ENCODE measurements around the gene KLRC4.
A peak's percentile ranks its signal among the peaks of the same experiment; 100 is the strongest.
"Not testable (repeated sequence)": the region's sequence is repeated elsewhere in the genome, so short reads cannot be mapped to it uniquely, and the experiment has no call there.

KLRC4 gene, protein sequence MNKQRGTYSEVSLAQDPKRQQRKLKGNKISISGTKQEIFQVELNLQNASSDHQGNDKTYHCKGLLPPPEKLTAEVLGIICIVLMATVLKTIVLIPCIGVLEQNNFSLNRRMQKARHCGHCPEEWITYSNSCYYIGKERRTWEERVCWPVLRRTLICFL

GRCh38 chr12:10409392-10409791 is at the start of gene KLRC4:
Gene KLRC4 (minus strand): TSS chr12:10409757. CDS start chr12:10409575, 182 bp downstream.
- DNase-seq (ENCODE audit: low spot score) = peak; percentile 97

DNA sequence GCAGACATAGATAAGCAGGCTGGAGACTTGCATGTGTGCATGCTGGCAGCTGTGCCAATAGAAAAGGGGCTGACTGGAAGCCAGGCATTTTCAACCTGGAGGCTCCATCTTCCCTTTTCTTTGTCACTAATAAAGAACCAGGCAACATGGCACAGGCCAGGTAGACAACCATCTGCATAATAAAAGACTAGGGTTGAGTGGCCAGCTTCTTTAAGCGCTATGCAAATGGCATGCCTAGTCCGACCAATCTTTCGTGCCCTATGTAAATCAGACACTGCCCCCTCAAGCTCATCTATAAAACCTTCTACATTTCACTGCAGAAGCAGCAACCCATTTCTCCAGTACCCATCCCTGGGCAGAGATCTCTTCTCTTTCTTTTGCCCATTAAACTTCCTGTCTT is 48.2 kb upstream of the KLRC4 start:
- DNase-seq (ENCODE audit: low spot score) = no peak

- no peak for DNase-seq (ENCODE audit: low spot score)
Observed at GRCh38 chr12:10456856-10457255, 47.3 kb upstream of the KLRC4 start.

- no peak for DNase-seq (ENCODE audit: low spot score)
Observed at GRCh38 chr12:10455766-10456165, 46.2 kb upstream of the KLRC4 start.

DNA sequence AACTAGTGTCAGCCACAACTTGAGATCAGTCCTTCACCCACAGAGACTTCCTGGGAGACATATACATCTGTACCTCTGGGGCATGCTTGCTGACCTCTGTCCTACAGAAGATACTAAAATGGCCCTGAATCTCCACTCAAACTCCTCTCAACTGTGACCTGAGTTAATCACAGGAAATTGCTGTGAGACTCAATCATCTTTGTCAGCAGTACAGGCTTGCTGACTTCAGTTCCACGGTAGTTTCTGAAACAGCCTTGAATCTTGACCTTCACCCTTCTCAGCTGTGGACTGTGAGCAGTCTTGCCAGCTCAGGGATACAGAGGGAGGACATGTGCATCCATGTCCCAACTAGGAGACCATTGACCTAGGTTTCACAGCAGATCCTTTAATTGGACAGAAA is 45.0 kb upstream of the KLRC4 start:
- DNase-seq (ENCODE audit: low spot score) = no peak

- no peak for DNase-seq (ENCODE audit: low spot score)
Observed at GRCh38 chr12:10453156-10453555, 43.6 kb upstream of the KLRC4 start, which contains the start of gene KLRC1. Gene KLRC1 (minus strand): TSS chr12:10453377. CDS start chr12:10451156, 2,221 bp downstream.

DNA sequence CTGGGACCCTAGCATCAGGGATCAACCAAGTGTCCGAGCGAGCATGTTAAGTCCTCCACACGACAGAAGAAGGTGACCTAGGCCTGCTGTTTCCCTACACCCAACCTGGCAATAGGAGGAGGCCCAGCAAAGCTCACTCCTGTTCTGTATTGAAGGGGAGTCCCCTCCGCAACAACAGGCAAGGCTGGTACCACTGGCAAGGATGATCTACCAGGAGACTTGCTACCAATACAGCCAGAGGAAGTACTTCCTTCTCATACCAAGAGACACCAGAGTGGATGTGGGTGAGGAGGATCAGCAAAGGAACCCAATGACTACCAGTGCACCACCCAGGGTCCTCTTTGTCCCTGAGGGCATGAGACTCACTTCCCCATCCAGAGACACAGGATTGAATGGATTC is 38.7 kb upstream of the KLRC4 start:
- no peak for DNase-seq (ENCODE audit: low spot score)

DNA sequence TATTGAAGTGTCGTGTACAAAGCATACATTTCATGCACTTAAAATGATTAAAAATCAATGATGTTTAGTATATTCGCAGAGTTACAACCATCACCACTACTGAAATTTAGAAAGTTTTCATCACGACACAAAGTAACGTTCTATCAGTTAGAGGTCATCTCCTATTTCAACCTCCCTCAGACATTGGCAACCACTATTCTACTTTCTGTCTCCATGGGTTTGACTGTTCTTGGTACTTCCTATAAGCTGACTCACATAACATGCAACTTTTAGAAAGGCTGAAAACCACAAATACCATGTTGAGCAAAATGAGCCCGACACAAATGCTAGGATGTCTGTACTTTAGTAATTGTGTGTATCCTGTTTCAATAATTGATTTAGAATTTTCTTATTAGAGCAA is 36.5 kb upstream of the KLRC4 start:
- not testable (repeated sequence) for DNase-seq (ENCODE audit: low spot score)

GRCh38 chr12:10441144-10441543 is 31.6 kb upstream of the KLRC4 start:
- DNase-seq (ENCODE audit: low spot score) = not testable (repeated sequence)

- peak; percentile 81 for DNase-seq (ENCODE audit: low spot score)
Observed at GRCh38 chr12:10439608-10440274, 30.2 kb upstream of the KLRC4 start.

DNA sequence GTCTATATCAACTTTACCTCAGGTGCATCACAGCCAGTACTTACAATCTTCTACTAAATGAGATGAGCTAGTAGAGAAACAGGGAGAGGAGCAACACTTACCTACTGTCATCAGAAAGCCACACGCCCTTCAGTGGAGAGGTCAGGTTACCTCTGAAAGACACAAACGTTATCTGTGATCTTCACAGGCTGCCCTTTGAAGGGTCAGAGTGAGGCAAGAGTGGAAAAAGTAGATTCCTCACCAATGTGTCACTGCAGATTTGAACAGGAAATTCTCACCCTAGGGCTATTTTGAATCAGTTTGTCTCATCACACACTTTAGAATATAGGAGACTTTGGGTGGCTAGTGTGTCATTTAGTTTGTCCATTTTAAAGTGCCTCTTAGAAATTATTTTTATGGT is 28.0 kb upstream of the KLRC4 start:
- DNase-seq (ENCODE audit: low spot score) = not testable (repeated sequence)

GRCh38 chr12:10435816-10436215 is 26.3 kb upstream of the KLRC4 start, which contains the start of gene KLRC2:
Gene KLRC2 (minus strand): TSS chr12:10436010. CDS start chr12:10435986, 24 bp downstream.
- DNase-seq (ENCODE audit: low spot score) = peak; percentile 95

GRCh38 chr12:10430623-10431022 is 21.1 kb upstream of the KLRC4 start:
- not testable (repeated sequence) for DNase-seq (ENCODE audit: low spot score)

GRCh38 chr12:10425938-10426337 is 16.4 kb upstream of the KLRC4 start:
- DNase-seq (ENCODE audit: low spot score) = not testable (repeated sequence)

GRCh38 chr12:10424260-10424899 is 14.8 kb upstream of the KLRC4 start:
- DNase-seq (ENCODE audit: low spot score) = not testable (repeated sequence)

- not testable (repeated sequence) for DNase-seq (ENCODE audit: low spot score)
Observed at GRCh38 chr12:10422159-10422558, 12.6 kb upstream of the KLRC4 start.

DNA sequence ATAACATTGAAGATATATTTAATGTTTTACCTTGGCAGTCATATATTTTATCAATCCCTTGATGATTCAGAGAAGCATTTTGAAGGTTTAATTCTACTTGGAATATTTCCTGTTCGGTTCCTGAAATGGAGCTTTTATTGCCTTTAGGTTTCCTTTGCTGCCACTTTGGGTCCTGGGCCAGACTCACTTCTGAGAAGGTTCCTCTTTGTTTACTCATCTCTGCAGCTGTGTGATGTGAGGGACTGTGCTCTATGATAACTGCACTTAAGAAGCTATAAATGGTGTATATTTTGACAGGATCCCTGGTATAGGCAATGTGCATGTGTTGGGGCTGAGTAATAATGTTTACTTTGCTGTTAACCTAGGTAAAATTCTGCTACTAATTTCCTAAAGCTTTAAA is 10.8 kb upstream of the KLRC4 start, which contains the start of gene KLRC3:
KLRC3 (minus strand) TSS at position 262 of the 400 bp plus-strand sequence; CDS start at position 217, 45 bp downstream.
- peak; percentile 80 for DNase-seq (ENCODE audit: low spot score)

- DNase-seq (ENCODE audit: low spot score) = peak; percentile 71
Observed at GRCh38 chr12:10408842-10409241, 715 bp downstream of the KLRC4 start.

DNA sequence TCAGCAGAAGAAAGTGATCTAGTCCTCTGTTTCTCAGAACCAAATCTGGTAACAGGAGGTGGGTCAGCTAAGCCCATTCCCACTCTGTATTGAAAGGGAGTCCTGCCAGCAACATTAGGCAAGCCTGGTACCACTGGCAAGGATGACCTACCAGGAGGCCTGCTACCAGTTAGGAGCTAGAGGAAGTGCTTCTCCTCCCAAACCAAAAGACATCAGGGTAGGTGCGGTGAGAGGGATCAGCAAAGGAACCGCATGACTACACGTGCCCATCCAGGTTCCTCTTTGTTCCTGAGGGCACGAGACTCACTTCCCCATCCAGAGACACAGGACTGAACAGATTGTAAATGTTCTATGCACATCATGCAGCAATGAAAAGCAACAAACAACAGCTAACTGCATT is 2.8 kb downstream of the KLRC4 start:
- peak; percentile 66 for DNase-seq (ENCODE audit: low spot score)

DNA sequence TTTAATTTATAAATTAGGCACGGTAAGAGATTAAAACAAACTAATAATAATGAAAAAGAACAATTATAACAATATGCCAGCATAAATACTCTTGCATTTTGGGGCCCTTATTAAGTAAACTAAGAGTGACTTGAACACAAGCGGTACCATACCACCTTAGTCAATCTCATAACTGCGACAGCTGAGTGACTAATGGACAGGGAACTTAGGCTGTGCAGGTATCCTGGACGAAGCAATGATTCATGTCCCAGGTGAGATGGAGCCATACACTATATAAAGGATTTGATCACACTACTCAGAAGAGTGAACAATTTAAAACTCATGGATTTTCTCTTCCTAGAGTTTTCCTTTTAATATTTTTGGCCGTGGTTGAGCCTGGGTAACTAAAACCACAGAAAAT is 4.3 kb downstream of the KLRC4 start:
- DNase-seq (ENCODE audit: low spot score) = no peak

- DNase-seq (ENCODE audit: low spot score) = no peak
Observed at GRCh38 chr12:10404798-10405197, 4.8 kb downstream of the KLRC4 start.

DNA sequence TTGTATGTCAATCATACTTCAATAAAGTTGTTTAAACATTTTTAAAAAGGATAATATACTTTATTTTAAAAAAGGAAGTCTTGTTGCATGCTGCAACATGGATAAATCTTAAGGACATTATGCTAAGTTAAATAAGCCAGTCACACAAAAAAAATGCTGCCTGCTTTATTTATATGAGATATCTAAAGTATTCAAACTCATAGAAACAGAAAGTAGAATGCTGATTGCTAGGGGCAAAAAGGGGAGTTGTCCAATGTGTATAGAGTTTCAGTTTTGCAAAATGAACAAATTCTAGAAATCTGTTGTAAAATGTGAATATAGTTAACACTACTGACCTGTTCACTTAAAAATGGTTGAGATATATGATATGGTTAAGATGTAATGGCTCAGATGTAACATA is 8.7 kb downstream of the KLRC4 start:
- DNase-seq (ENCODE audit: low spot score) = no peak

DNA sequence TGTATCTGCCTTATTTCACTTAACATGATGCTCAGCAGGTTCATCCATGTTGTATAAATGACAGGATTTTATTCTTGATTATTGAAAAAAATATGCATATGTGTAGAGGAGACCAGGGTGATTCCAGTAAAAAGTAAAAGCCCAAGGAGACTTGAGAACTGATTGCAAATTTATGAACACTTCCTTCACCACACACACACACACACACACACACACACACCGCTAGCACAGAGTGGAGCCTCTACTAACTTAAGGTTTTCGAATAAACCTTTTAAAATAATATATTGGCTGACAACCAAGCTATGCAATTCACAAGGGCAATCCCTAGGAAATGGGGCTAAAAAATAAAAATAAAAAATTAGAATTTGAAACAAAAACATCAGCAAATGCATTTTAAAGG is 11.4 kb downstream of the KLRC4 start:
- DNase-seq (ENCODE audit: low spot score) = no peak
